HEK293T (cell line): Measurements from ENCODE around the gene CLEC4G.
A peak's percentile ranks its signal among the peaks of the same experiment; 100 is the strongest.

Experiments used
- CTCF ChIA-PET: fragments of 350-600 bp; formaldehyde crosslinking; extraction: SDS; loops from one replicate; lab custom pipeline; 2021; ENCODE audit warnings: antibody characterized with exemption, inconsistent platforms; lab: Yijun Ruan, JAX
- POLR2A ChIA-PET: fragments of 350-600 bp; formaldehyde crosslinking; extraction: SDS; loops from one replicate; lab custom pipeline; 2020; ENCODE audit warnings: antibody characterized with exemption, inconsistent platforms; lab: Yijun Ruan, JAX
- DNase-seq: peaks from one replicate; pipeline ENCODE4 v3.0.0; 2012; ENCODE audit warnings: mixed read lengths; ENCODE audit errors: extremely low spot score
- ARNT ChIP-seq: fragments of 450-650 bp; IDR thresholded peaks from 2 replicates; pipeline ENCODE4 v1.6.1; 2017; ENCODE audit warnings: mild to moderate bottlenecking
- BHLHE40 ChIP-seq: fragments of 450-650 bp; IDR thresholded peaks from 2 replicates; pipeline ENCODE4 v1.6.1; 2016; ENCODE audit warnings: mild to moderate bottlenecking, moderate library complexity, borderline replicate concordance
- CTBP1 ChIP-seq: fragments of 450-650 bp; IDR thresholded peaks from 2 replicates; pipeline ENCODE4 v1.6.1; 2016; ENCODE audit warnings: borderline replicate concordance
- FOXA1 ChIP-seq: fragments of 450-650 bp; IDR thresholded peaks from 2 replicates; pipeline ENCODE4 v1.6.1; 2016; ENCODE audit warnings: mild to moderate bottlenecking
- FOXM1 ChIP-seq: fragments of 450-650 bp; IDR thresholded peaks from 2 replicates; pipeline ENCODE4 v1.6.1; 2017; ENCODE audit warnings: mild to moderate bottlenecking, borderline replicate concordance
- HDGF ChIP-seq: fragments of 450-650 bp; IDR thresholded peaks from 2 replicates; pipeline ENCODE4 v1.6.1; 2017; ENCODE audit warnings: antibody characterized with exemption, borderline replicate concordance
- L3MBTL2 ChIP-seq: fragments of 450-650 bp; conservative IDR thresholded peaks from 2 replicates; pipeline ENCODE4 v1.6.1; 2016; ENCODE audit warnings: mild to moderate bottlenecking
- LEF1 ChIP-seq: fragments of 450-650 bp; IDR thresholded peaks from 2 replicates; pipeline ENCODE4 v1.6.1; 2017; ENCODE audit warnings: mild to moderate bottlenecking, borderline replicate concordance
- NFRKB ChIP-seq: fragments of 450-650 bp; IDR thresholded peaks from 2 replicates; pipeline ENCODE4 v1.6.1; 2016; ENCODE audit warnings: mild to moderate bottlenecking, moderate library complexity
- PKNOX1 ChIP-seq: fragments of 450-650 bp; IDR thresholded peaks from 2 replicates; pipeline ENCODE4 v1.6.1; 2016
- SP1 ChIP-seq: fragments of 450-650 bp; IDR thresholded peaks from 2 replicates; pipeline ENCODE4 v1.6.1; 2017
- SUZ12 ChIP-seq: fragments of 450-650 bp; IDR thresholded peaks from 2 replicates; pipeline ENCODE4 v1.6.1; 2016; ENCODE audit warnings: mild to moderate bottlenecking
- TARDBP ChIP-seq: fragments of 450-650 bp; IDR thresholded peaks from 2 replicates; pipeline ENCODE4 v1.6.1; 2016
- ZNF384 ChIP-seq: fragments of 450-650 bp; IDR thresholded peaks from 2 replicates; pipeline ENCODE4 v1.6.1; 2016

Gene CLEC4G

DNA sequence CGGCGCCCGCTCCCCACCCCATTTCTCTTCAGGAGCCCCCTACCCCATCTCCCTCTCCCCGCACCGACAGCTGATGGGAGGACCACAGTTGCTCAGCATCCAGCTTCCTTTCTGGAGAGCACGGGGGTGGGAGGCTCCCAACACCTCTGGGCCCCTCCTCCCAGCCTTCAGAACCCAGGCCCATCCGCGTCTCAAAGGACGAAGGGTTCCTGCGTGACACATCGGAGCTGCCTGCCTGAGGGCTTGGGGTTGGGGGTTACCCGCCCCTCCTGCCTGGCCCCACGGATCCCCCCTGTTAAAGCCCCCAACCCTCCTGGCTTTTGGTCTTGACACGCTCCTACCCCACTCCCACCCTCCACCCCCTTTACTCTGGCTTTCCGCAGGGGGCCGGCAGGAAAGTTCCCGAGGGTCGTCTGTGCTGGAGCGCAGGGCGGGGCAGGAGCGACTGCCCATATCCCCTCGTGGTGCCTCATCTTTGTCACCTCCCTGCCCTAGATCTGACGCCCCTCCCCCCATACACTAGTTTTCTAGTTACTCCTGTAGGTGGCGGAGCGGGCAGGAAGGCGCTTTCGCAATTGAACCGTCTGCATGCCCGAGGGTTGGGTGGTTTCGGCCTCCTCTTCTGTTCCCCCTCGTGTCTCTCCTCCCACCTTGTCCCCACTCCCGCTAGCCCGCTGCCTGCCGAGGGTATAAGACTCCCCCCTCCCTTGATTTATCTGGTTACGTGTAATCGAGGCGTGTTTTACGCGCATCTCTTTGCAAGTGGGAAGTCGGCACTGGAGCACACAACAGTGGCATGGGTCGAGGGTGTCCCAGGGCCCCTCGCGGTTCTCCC, 50.4 kb downstream of the CLEC4G start:
- TF ChIP-seq SP1, result no peak
- no peak for TF ChIP-seq BHLHE40
- TF ChIP-seq L3MBTL2, result peak; percentile 31; the same call in 1 of the 2 replicates
- TF ChIP-seq ZNF384, result no peak
- peak; percentile 81 for DNase-seq
- ChIA-PET CTCF (interaction anchor here (0.5 to 1.7 kb wide), 21 partner anchors 12 to 327 kb away, joined by 3 to 10 read pairs (median 3); partner anchors contain the start of gene RETN), POLR2A (interaction anchor here (0.7 to 1.7 kb wide), 18 partner anchors 10 to 582 kb away, joined by 3 to 19 read pairs (median 4); partner anchors contain the start of genes PET100 and XAB2)

GRCh38 chr19:7680606-7681339, 51.1 kb downstream of the CLEC4G start, which contains the start of gene TRAPPC5:
TSS of gene TRAPPC5 (plus strand) at chr19:7680833. CDS start at chr19:7682254, 1,421 bp downstream.
- DNase-seq, result peak; percentile 92
- ChIA-PET CTCF (interaction anchor here (0.5 to 1.7 kb wide), 21 partner anchors 12 to 327 kb away, joined by 3 to 10 read pairs (median 3); partner anchors contain the start of gene RETN), POLR2A (interaction anchor here (0.6 to 1.7 kb wide), 19 partner anchors 9 to 582 kb away, joined by 3 to 19 read pairs (median 4); partner anchors contain the start of genes PET100 and XAB2)
- TF ChIP-seq SP1 (no peak), BHLHE40 (no peak), NFRKB (no peak), FOXA1 (no peak), ARNT (0 out of 2 replicates have a peak, but pooled peaks have one; percentile 43), L3MBTL2 (no peak), TARDBP (peak; percentile 69; the same call in 1 of the 2 replicates), FOXM1 (no peak), PKNOX1 (no peak), HDGF (no peak)

- ChIA-PET POLR2A (interaction anchor here (0.6 to 1.7 kb wide), 15 partner anchors 8 to 581 kb away, joined by 3 to 19 read pairs (median 4); partner anchors contain the start of genes PET100 and XAB2), CTCF (interaction anchor here (0.8 to 1.7 kb wide), 7 partner anchors 11 to 151 kb away, joined by 3 to 10 read pairs (median 5); partner anchors contain the start of gene RETN)
- DNase-seq, result no peak
- TF ChIP-seq L3MBTL2 (0 out of 2 replicates have a peak, but pooled peaks have one; percentile 30), ZNF384 (no peak)
Observed at GRCh38 chr19:7679771-7680605, 51.9 kb downstream of the CLEC4G start.

DNA sequence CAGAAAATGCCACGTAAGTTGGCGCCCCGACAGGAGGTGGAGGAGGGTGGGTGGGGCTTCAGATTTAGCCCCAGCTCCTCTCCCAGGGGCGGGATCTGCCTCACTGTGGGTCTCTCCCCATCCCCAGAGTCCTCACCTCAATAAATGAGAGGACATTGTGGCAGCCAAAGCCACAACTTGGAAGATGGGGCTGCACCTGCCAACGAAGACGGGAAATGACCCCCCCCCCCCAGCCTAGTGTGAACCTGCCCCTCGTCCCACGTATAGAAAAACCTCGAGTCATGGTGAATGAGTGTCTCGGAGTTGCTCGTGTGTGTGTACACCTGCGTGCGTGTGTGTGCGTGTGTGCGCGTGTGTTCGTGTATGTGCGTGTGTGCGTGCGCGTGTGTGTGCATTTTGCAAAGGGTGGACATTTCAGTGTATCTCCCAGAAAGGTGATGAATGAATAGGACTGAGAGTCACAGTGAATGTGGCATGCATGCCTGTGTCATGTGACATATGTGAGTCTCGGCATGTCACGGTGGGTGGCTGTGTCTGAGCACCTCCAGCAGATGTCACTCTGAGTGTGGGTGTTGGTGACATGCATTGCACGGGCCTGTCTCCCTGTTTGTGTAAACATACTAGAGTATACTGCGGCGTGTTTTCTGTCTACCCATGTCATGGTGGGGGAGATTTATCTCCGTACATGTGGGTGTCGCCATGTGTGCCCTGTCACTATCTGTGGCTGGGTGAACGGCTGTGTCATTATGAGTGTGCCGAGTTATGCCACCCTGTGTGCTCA, 52.7 kb downstream of the CLEC4G start:
- ChIA-PET CTCF (no interaction called here), POLR2A (no interaction called here)
- DNase-seq, result no peak
- TF ChIP-seq FOXM1 (no peak), SUZ12 (no peak), TARDBP (no peak), CTBP1 (no peak), ARNT (no peak), LEF1 (no peak), L3MBTL2 (no peak), BHLHE40 (no peak), PKNOX1 (no peak), ZNF384 (no peak), NFRKB (no peak), SP1 (no peak)
